Spinal cord (tissue), 10 donors: ENCODE measurements around the gene HSPA8. TPM values are rescaled to one million over a fixed set of nuclear protein-coding genes. Genes with fewer than 3 reads are reported as not detected.

Experiments used
- DNase-seq, 6 donors: peaks; one replicate each; pipeline versions ENCODE4 v3.0.0 to v3.0.0-alpha.2; 2013 to 2015; ENCODE audit warnings: low spot score in 6 of 6, low read depth in 4 of 6
- H3K27ac ChIP-seq: one replicate; pipeline ENCODE4 v1.5.1; 2013; ENCODE audit warnings: low read depth, low read length, control low read depth
- H3K27me3 ChIP-seq: one replicate; pipeline ENCODE4 v1.6.1; 2013; ENCODE audit warnings: low read length; ENCODE audit not compliant: control insufficient read depth, insufficient read depth
- H3K36me3 ChIP-seq: one replicate; pipeline ENCODE4 v1.6.1; 2013; ENCODE audit warnings: low read length; ENCODE audit not compliant: control insufficient read depth, insufficient read depth
- H3K4me1 ChIP-seq: one replicate; pipeline ENCODE4 v1.6.1; 2013; ENCODE audit warnings: low read length; ENCODE audit not compliant: control insufficient read depth, insufficient read depth
- H3K4me3 ChIP-seq: one replicate; pipeline ENCODE4 v1.5.1; 2013; ENCODE audit warnings: low read depth, low read length, control low read depth
- H3K9me3 ChIP-seq: one replicate; pipeline ENCODE4 v1.6.1; 2013; ENCODE audit warnings: low read length; ENCODE audit not compliant: control insufficient read depth, insufficient read depth
- WGBS: methylation state at CpG from one replicate; pipeline ENCODE4 v1.1.5; 2013; ENCODE audit warnings: missing lambda C conversion rate; ENCODE audit not compliant: insufficient coverage; 5-methylcytosine and 5-hydroxymethylcytosine counted together
- polyA plus RNA-seq, 2 donors: library from polyadenylated mRNA; unstranded; fragments of 120-200 nt; gene quantifications; one replicate each; pipeline ENCODE4 v1.2.1, GENCODE V29; 2013; ENCODE audit not compliant: insufficient read length in 2 of 2
- total RNA-seq, 2 donors: library from RNA; depleted of rRNA in 1 of 2; stranded (reverse); fragments of 120-200 nt in 1 of 2; fragments of >200 nt in 1 of 2; gene quantifications; one replicate each; pipeline versions ENCODE4 v1.2.3 to v1.2.4, GENCODE V29; 2013 to 2014
- donor health status: healthy.

The HSPA8 gene
- total and polyA plus RNA-seq, 4 donors: 1,345 to 2,564 (median 1,492) TPM

- no CpG with 5 or more reads among the region's 1 CpG for WGBS
- no peak for DNase-seq
- H3K27ac ChIP-seq: no peak overlapping the region
- no peaks in the 10 kb centered on the region for H3K27me3 ChIP-seq
- no peaks in the 10 kb centered on the region for H3K4me1 ChIP-seq
- no peaks in the 10 kb centered on the region for H3K9me3 ChIP-seq
- H3K4me3 ChIP-seq: no peak overlapping the region
- H3K36me3 ChIP-seq: no peaks in the 10 kb centered on the region
Measured at GRCh38 chr11:123080015-123080414, 18.1 kb upstream of the HSPA8 start.

GRCh38 chr11:123076484-123076883 is 14.5 kb upstream of the HSPA8 start:
- Histone ChIP-seq H3K4me1 (no peaks in the 10 kb centered on the region), H3K4me3 (no peak overlapping the region), H3K9me3 (no peaks in the 10 kb centered on the region), H3K27ac (no peak overlapping the region), H3K36me3 (peaks cover 3% of the 10 kb centered on the region), H3K27me3 (no peaks in the 10 kb centered on the region)
- 100% methylated on average over 1 of the region's 2 CpGs for WGBS
- DNase-seq: no peak

GRCh38 chr11:123073343-123074057 is 11.6 kb upstream of the HSPA8 start:
- 92% methylated on average over 11 of the region's 14 CpGs for WGBS
- H3K9me3 ChIP-seq: no peaks in the 10 kb centered on the region
- no peak overlapping the region for H3K4me3 ChIP-seq
- peaks cover 6% of the 10 kb centered on the region for H3K36me3 ChIP-seq
- H3K27me3 ChIP-seq: no peaks in the 10 kb centered on the region
- peaks cover 4% of the 10 kb centered on the region for H3K4me1 ChIP-seq
- no peak for DNase-seq
- H3K27ac ChIP-seq: no peak overlapping the region

- H3K27me3 ChIP-seq: no peaks in the 10 kb centered on the region
- H3K4me1 ChIP-seq: peaks cover 4% of the 10 kb centered on the region
- DNase-seq: no peak
- H3K27ac ChIP-seq: no peak overlapping the region
- no peaks in the 10 kb centered on the region for H3K9me3 ChIP-seq
- H3K4me3 ChIP-seq: no peak overlapping the region
- H3K36me3 ChIP-seq: peaks cover 6% of the 10 kb centered on the region
Measured at GRCh38 chr11:123072762-123073161, 10.8 kb upstream of the HSPA8 start.

GRCh38 chr11:123072332-123072761 is 10.4 kb upstream of the HSPA8 start:
- H3K27me3 ChIP-seq: no peaks in the 10 kb centered on the region
- peaks cover 4% of the 10 kb centered on the region for H3K4me1 ChIP-seq
- H3K36me3 ChIP-seq: peaks cover 6% of the 10 kb centered on the region
- WGBS: no CpG with 5 or more reads among the region's 2 CpGs
- no peak overlapping the region for H3K27ac ChIP-seq
- H3K9me3 ChIP-seq: no peaks in the 10 kb centered on the region
- H3K4me3 ChIP-seq: no peak overlapping the region
- DNase-seq: no peak

GRCh38 chr11:123069908-123070821 is 8.2 kb upstream of the HSPA8 start:
- H3K27ac ChIP-seq: peak overlapping the region; percentile 5
- peaks cover 6% of the 10 kb centered on the region for H3K36me3 ChIP-seq
- no peaks in the 10 kb centered on the region for H3K9me3 ChIP-seq
- H3K4me3 ChIP-seq: no peak overlapping the region
- WGBS: no CpG with 5 or more reads among the region's 5 CpGs
- no peaks in the 10 kb centered on the region for H3K27me3 ChIP-seq
- H3K4me1 ChIP-seq: peaks cover 4% of the 10 kb centered on the region
- peak in 2 of 6 donors; percentile 56 to 82 for DNase-seq

- no peak for DNase-seq
- no peak overlapping the region for H3K27ac ChIP-seq
- H3K4me3 ChIP-seq: no peak overlapping the region
- H3K36me3 ChIP-seq: peaks cover 8% of the 10 kb centered on the region
- H3K9me3 ChIP-seq: no peaks in the 10 kb centered on the region
- no peaks in the 10 kb centered on the region for H3K27me3 ChIP-seq
- H3K4me1 ChIP-seq: peaks cover 4% of the 10 kb centered on the region
- WGBS: no CpG with 5 or more reads among the region's 2 CpGs
Measured at GRCh38 chr11:123065621-123066020, 3.7 kb upstream of the HSPA8 start.

GRCh38 chr11:123063826-123064657 is 2.1 kb upstream of the HSPA8 start:
- DNase-seq: no peak
- H3K27ac ChIP-seq: peak overlapping the region; percentile 100
- H3K4me1 ChIP-seq: peaks cover 12% of the 10 kb centered on the region
- no peaks in the 10 kb centered on the region for H3K27me3 ChIP-seq
- H3K4me3 ChIP-seq: peak overlapping the region; percentile 100
- peaks cover 18% of the 10 kb centered on the region for H3K36me3 ChIP-seq
- WGBS: no CpG with 5 or more reads among the region's 9 CpGs
- H3K9me3 ChIP-seq: no peaks in the 10 kb centered on the region
